ENCODE data around the gene NPAS2.
A peak's percentile ranks its signal among the peaks of the same experiment; 100 is the strongest.

GRCh38 chr2:100821255-100821910 is 1.4 kb downstream of the NPAS2 start:
- TF ChIP-seq CTCF (IDR thresholded peaks at IDR 0.05; ENCODE audit: control extremely low read depth in 1 of 3, insufficient read depth in 1 of 3, low read depth in 1 of 3, low read length in 3 of 3) (no peak), CHD2 (IDR thresholded peaks at IDR 0.05; ENCODE audit: low read length) (no peak), TAF1 (IDR thresholded peaks at IDR 0.05; ENCODE audit: low read depth, low read length) (no peak), EZH2 (IDR thresholded peaks at IDR 0.05; ENCODE audit: low read depth, low read length, severe bottlenecking) (peak; percentile 48), SP1 (IDR thresholded peaks at IDR 0.05; ENCODE audit: low read depth, low read length) (no peak)

Measured in H1 (cell line).